HPDE6-E6E7 (cell line): Measurements from ENCODE around the gene APMAP.
"Not testable (repeated sequence)": the region's sequence is repeated elsewhere in the genome, so short reads cannot be mapped to it uniquely, and the experiment has no call there.

ENCODE experiments used
- DNase-seq: peaks from one replicate; pipeline ENCODE4 v3.0.0; 2011; ENCODE audit warnings: missing footprints; ENCODE audit errors: extremely low spot score

The APMAP gene

GRCh38 chr20:24933266-24933908 lies 59.2 kb downstream of the APMAP start:
- no peak for DNase-seq

- not testable (repeated sequence) for DNase-seq
Observed at GRCh38 chr20:24931893-24932292, 60.7 kb downstream of the APMAP start.

- not testable (repeated sequence) for DNase-seq
Observed at GRCh38 chr20:24930724-24931688, 61.5 kb downstream of the APMAP start.

- DNase-seq = peak; percentile 83
Observed at GRCh38 chr20:24929867-24930723, 62.5 kb downstream of the APMAP start.

- not testable (repeated sequence) for DNase-seq
Observed at GRCh38 chr20:24929259-24929658, 63.3 kb downstream of the APMAP start.

- DNase-seq = not testable (repeated sequence)
Observed at GRCh38 chr20:24920706-24921105, 71.8 kb downstream of the APMAP start.

GRCh38 chr20:24919665-24920064 lies 72.9 kb downstream of the APMAP start:
- not testable (repeated sequence) for DNase-seq

- no peak for DNase-seq
Observed at GRCh38 chr20:24918579-24919566, 73.7 kb downstream of the APMAP start.

- peak; percentile 63 for DNase-seq
Observed at GRCh38 chr20:24917797-24918578, 74.6 kb downstream of the APMAP start.

GRCh38 chr20:24917056-24917455 lies 75.5 kb downstream of the APMAP start:
- no peak for DNase-seq

- DNase-seq = no peak
Observed at GRCh38 chr20:24916412-24916811, 76.1 kb downstream of the APMAP start.

GRCh38 chr20:24915892-24916291 lies 76.7 kb downstream of the APMAP start:
- DNase-seq = no peak

- DNase-seq = no peak
Observed at GRCh38 chr20:24915440-24915839, 77.1 kb downstream of the APMAP start.

GRCh38 chr20:24914388-24915241 lies 77.9 kb downstream of the APMAP start:
- DNase-seq = no peak

- DNase-seq = no peak
Observed at GRCh38 chr20:24913076-24913628, 79.4 kb downstream of the APMAP start.
